ENCODE measurements around the gene APCDD1. TPM values are rescaled to one million over a fixed set of nuclear protein-coding genes. Genes with fewer than 3 reads are reported as not detected.
"Not testable (repeated sequence)": the region's sequence is repeated elsewhere in the genome, so short reads cannot be mapped to it uniquely, and the experiment has no call there.

The APCDD1 gene
- polyA plus RNA-seq, 1 experiment, result 0.01 TPM

- POLR2A ChIA-PET, result no interaction called here
- TF ChIP-seq CTCF (IDR thresholded peaks at IDR 0.05; ENCODE audit: low read depth, low read length), result no peak
- Histone ChIP-seq H3K27ac (ENCODE audit: low read depth, low read length) (no peak overlapping the region), H3K27me3 (ENCODE audit: control insufficient read depth, insufficient read depth, low read length) (no peaks in the 10 kb centered on the region), H3K9me3 (ENCODE audit: control insufficient read depth, insufficient read depth, low read length) (no peaks in the 10 kb centered on the region), H3K4me3 (ENCODE audit: low read depth, low read length) (no peak overlapping the region)
- no peak for DNase-seq (ENCODE audit: low read depth, low spot score)
- CTCF ChIA-PET, result interaction anchor here (1.5 kb wide), 1 partner anchor 23 kb away, joined by 4 read pairs; no protein-coding TSS in a partner anchor
These were observed 83.3 kb downstream of the APCDD1 start for GRCh38 chr18:10537765-10538164.

- CTCF ChIA-PET, result interaction anchor here (1.3 kb wide), 1 partner anchor 21 kb away, joined by 7 read pairs; no protein-coding TSS in a partner anchor
- H3K27ac ChIP-seq (ENCODE audit: low read depth, low read length); H3K4me3 ChIP-seq (ENCODE audit: low read depth, low read length); H3K9me3 ChIP-seq (ENCODE audit: control insufficient read depth, insufficient read depth, low read length); H3K27me3 ChIP-seq (ENCODE audit: control insufficient read depth, insufficient read depth, low read length); DNase-seq (ENCODE audit: low read depth, low spot score); POLR2A ChIA-PET: not testable (repeated sequence)
These were observed 84.7 kb downstream of the APCDD1 start for GRCh38 chr18:10539124-10539523.

Other genes starting within 250 kb of the APCDD1 start
- 16.8 and 19.8 TPM in 2 replicates for gene NAPG, start 71.4 kb downstream of the APCDD1 start, polyA plus RNA-seq (2011; rRNA removed)

Data from AG04450 (cell line).